Endometrial microvascular endothelial cells (primary cell): ENCODE measurements around the gene SLC39A9. TPM values are rescaled to one million over a fixed set of nuclear protein-coding genes. Genes with fewer than 3 reads are reported as not detected.
"Not testable (repeated sequence)": the region's sequence is repeated elsewhere in the genome, so short reads cannot be mapped to it uniquely, and the experiment has no call there.

ENCODE experiments used
- in situ Hi-C: cut with HindIII; loops from 2 replicates; pipeline ENCODE4 v1.10.0; 2017; ENCODE audit warnings: low sequenced_read_pairs, low pct_unique_long_range_greater_than_20kb; ENCODE audit errors: inconsistent ontology term
- total RNA-seq: library from RNA; depleted of rRNA; stranded (reverse); fragments of >200 nt; gene quantifications from one replicate; pipeline ENCODE4 v1.2.3, GENCODE V29; 2015; ENCODE audit errors: inconsistent ontology term

SLC39A9 gene
- total RNA-seq, 1 donor from 2014 or later = 72.1 TPM

- in situ Hi-C loops = no loop called here
Observed at GRCh38 chr14:69460093-69460701, 61.7 kb downstream of the SLC39A9 start.

- in situ Hi-C loops = no loop called here
Observed at GRCh38 chr14:69464379-69464778, 65.9 kb downstream of the SLC39A9 start.

GRCh38 chr14:69464829-69465228, 66.3 kb downstream of the SLC39A9 start:
- in situ Hi-C loops = no loop called here

GRCh38 chr14:69468949-69469348, 70.5 kb downstream of the SLC39A9 start:
- in situ Hi-C loops = no loop called here

- in situ Hi-C loops = no loop called here
Observed at GRCh38 chr14:69471436-69471835, 72.9 kb downstream of the SLC39A9 start.

GRCh38 chr14:69471916-69472315, 73.4 kb downstream of the SLC39A9 start:
- in situ Hi-C loops = no loop called here

- in situ Hi-C loops = no loop called here
Observed at GRCh38 chr14:69473260-69473659, 74.8 kb downstream of the SLC39A9 start.

GRCh38 chr14:69473946-69474345, 75.5 kb downstream of the SLC39A9 start:
- in situ Hi-C loops = no loop called here

GRCh38 chr14:69475194-69475818, 76.8 kb downstream of the SLC39A9 start:
- in situ Hi-C loops = no loop called here

- in situ Hi-C loops = not testable (repeated sequence)
Observed at GRCh38 chr14:69476824-69477450, 78.4 kb downstream of the SLC39A9 start.

- in situ Hi-C loops = not testable (repeated sequence)
Observed at GRCh38 chr14:69478055-69478454, 79.6 kb downstream of the SLC39A9 start.

GRCh38 chr14:69479696-69480095, 81.2 kb downstream of the SLC39A9 start:
- in situ Hi-C loops = no loop called here

- in situ Hi-C loops = no loop called here
Observed at GRCh38 chr14:69480136-69480535, 81.6 kb downstream of the SLC39A9 start.

GRCh38 chr14:69481815-69482568, 83.5 kb downstream of the SLC39A9 start:
- in situ Hi-C loops = no loop called here

GRCh38 chr14:69483765-69484443, 85.4 kb downstream of the SLC39A9 start:
- in situ Hi-C loops = no loop called here

GRCh38 chr14:69484444-69485314, 86.2 kb downstream of the SLC39A9 start, which contains the start of gene PLEKHD1:
Gene PLEKHD1 (plus strand): TSS chr14:69484728. CDS start chr14:69484966, 238 bp downstream.
- in situ Hi-C loops = no loop called here

GRCh38 chr14:69485315-69485660, 86.8 kb downstream of the SLC39A9 start:
- in situ Hi-C loops = no loop called here

GRCh38 chr14:69485701-69486100, 87.2 kb downstream of the SLC39A9 start:
- in situ Hi-C loops = no loop called here
